Measurements from ENCODE around the gene POLR3K.

POLR3K gene

DNA sequence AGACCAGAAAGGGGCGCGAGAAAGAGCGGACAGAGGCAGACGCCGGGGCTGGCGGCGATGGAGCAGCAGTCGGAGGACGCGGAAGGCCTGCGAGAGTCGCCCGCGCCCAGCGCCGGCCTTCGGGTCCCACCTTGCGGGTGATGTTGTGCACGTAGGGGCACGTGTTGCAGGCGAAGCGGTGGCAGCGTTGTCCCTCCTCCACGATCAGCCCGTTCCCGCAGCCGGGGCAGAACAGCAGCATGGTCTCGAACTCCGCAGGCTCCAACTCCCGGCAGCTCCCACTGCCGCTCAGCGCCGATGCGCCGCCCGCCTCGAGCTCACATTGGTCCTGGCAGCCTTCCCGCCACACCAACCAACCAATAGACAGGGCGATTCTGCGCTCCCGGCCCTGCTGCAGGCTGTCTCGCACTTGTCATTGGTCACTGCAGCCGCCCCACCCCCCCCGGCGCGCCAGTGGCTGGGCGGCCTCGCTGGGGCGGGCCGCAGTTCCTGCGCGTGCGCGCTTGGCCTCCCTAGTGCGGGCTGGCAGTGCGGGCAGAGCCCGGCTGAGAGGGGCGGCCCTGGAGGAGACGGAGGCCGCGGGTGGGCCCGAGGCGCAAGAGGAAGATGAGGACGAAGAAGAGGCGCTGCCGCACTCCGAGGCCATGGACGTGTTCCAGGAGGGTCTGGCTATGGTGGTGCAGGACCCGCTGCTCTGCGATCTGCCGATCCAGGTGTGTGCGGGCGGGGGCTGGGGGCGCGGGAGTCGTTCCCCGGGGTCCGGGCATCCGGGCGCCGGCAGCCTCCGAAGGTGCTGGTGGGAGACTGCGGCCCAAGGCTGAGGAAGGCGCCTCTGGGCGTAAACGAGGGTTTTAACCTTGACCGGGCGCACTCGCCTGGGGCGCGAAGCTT, at the start of gene POLR3K, which contains the start of gene SNRNP25:
Gene POLR3K, minus strand, starts transcription at position 263 of the 891 bp plus-strand sequence. Its CDS starts 22 bp downstream, at position 241.
Gene SNRNP25, plus strand, starts transcription at position 483 of the 891 bp plus-strand sequence. Its CDS starts 189 bp downstream, at position 672.
- peak; percentile 97 to 99 for DNase-seq (ENCODE audit: low read depth in 2 of 2)

DNA sequence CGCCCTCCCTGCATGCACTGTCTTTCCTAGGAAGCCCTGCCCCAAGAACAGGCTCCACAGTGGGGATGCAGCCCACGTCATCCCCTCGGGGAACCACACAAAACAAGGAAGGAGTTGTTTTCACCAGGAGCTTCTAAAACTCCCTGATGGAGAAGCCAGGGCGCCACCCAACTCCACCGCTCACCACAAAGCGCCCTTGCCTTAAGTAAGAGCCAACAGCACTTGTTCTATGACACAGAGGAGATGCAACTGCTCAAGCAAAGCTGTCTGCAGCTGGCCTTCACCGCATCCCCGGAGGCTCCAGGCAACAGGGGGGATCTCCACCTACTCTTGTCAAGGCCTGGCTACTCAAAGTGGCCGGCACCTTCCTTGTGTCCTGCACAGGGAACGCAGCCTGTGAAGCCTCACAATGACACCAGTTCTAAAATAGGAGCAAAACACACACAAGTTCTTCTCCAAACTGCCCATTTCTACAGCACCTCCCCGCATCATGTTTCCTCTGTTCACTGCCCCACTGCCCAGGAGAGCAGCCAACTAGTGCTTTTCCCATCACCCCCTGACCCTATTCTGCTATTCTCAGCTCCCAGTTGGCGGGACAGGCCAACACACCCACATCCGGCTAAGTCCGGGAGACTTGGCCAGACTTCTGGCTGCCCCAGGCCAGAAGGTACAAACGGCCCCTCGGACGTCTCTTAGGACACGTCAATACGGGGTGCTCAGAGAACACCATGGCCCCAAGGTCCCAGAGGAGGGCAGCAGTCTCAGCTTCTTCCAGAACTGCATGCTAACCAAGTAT, 48.9 kb upstream of the POLR3K start:
- DNase-seq (ENCODE audit: low read depth in 2 of 2) = no peak

DNA sequence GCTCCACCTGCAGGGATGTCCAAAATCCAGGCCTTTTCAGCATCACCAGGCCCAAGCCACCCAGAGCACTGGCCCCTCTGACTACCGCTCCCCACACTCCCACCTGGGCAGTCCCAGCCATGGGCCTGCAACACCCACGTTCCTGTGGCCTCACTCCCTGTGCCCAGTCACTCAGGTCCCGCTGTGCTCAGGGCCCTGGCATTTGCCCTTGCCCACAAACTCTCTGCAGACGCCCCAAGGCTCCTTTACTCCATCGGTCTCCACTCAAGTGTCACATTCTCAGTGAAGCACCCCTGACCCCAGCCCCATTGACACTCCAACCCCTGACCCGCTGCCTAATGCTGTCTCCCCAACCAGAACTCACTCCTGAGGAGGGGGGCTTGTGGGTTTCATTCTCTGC, 48.2 kb upstream of the POLR3K start:
- DNase-seq (ENCODE audit: low read depth in 2 of 2) = no peak

DNA sequence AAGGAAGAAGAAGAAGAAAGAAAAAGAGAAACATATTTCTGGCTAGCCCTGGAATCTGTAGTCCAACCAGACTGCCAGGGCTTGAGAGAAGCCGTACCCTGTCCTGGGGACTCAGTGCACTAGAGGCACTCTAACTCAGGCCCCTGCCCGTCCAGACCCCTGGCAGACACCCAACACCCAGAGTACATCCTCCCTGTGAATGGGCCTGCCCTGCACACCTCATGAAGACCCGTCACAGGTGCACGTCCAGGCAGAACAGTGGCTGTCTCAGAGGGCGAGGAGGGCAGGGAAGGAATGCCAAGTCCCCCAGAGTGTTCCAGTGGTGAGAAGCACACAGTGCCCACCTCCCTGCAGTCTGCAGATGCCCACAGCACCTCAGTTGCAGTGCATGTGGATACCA, 47.6 kb upstream of the POLR3K start:
- no peak for DNase-seq (ENCODE audit: low read depth in 2 of 2)

DNA sequence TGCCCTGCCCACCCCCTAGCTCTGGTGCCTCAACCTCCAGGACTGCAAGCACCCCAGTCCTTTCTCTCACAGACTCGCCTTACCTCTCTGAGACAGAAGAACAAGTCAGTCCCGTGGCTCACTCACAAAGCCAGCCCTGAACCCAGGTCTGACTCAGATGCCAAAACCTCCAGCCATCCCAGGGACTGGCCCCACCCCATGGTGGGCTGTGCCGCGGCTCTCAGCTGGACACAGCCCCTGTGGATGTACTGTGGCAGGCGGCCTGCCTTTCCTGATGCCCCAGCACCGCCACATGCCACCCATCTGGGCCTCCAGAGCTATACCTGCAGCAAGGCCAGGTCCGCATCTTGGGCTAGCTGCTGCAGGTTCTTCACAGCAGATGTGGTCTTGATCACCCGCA, 44.4 kb upstream of the POLR3K start:
- no peak for DNase-seq (ENCODE audit: low read depth in 2 of 2)

DNA sequence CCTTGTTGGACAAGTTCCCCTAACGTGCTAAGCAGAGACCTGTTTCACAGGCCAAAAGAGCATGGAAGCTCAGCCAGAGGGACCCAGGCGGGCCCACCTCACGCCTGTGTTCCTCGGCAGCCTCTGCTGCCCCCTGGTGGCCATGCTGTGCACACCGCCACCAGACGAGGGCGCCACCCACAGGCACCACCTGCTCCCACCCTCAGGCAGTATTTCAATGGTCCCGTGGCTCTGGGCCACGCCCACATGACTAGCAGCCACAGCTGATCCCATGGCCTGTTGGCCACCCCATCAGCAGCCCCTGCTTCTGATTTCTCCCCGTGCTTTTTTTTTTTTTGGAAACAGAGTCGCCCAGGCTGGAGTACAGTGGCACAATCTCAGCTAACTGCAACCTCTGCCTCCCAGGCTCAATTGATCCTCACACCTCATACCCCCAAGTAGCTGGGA, 43.5 kb upstream of the POLR3K start:
- DNase-seq (ENCODE audit: low read depth in 2 of 2) = peak; percentile 75 to 88

DNA sequence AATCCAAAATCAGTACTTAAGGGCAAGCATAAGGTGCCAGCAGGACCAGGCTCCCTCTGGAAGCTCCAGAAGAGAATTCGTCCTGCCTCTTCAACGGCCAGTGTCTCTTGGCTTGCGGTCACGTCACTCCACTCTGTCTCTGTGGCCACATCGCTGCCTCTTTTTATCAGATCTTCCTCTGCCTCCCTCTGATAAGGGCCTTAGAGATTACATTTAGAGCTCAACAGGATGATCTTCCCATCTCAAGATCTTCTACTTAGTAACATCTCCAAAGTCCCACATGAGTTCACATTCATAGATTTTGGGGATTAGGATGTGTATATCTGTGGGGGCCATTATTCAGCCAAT, 41.5 kb upstream of the POLR3K start:
- DNase-seq (ENCODE audit: low read depth in 2 of 2) = no peak

DNA sequence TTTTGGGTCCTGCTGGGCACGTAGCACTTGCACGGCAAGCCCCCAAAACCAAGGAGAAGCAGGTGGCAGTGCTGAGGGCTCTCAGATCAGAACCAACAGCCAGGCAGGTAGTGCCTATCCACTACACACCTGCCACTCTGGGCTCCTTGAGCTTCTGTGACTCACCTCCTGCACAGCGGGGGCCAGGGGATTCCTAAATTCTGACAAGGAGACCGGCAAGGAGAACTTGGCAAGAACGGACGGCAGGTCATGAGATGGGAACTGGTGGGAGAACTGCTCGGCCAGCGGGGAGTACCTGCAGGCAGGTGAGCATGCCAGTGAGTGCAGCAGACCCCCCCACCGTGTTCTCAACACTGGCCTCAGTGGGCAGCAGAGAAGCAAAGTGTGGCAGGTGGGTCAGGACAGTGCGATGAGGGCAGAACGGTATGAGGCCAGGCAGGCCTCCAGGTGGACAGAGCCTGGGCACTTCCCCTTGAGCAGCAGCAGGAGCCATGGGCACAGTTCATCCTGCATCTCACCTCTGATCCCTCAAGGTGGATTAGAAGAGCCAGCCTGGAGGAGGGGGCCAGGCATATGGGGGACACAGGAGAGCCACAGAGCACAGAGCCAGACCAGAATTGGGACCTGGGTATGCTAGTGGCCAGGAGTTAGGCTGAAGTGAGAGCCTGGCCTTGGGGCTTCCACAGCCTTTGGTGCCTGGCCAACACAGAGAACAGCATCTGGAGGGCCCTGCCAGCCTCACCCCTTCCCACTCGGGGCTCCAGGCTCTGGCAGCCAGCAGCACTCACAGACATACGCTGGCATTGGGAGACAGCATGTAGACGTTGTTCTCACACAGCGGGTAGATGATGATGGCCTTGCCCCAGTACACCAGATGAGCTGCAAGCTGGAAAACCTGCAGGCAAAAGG, 39.3 kb upstream of the POLR3K start:
- no peak for DNase-seq (ENCODE audit: low read depth in 2 of 2)

DNA sequence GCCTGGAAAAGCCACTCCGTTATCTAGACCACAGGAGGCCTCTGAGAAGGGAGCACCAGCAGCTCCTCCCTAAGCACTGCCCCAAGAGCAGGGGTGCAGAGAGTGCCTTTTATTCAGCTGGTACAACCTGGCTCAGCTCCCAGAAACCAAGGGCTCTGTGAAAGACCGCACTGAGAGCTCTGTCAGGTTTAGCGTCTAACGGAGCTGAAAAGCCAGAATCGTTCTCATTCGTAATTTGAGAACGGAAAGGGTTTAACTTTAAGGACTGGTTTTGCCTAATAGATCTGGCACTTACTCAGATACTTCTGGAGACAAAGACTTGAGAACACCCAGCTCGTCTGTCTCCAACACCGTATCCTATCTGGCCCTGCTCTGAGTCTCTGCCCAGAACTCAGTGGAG, 38.1 kb upstream of the POLR3K start:
- DNase-seq (ENCODE audit: low read depth in 2 of 2) = no peak

DNA sequence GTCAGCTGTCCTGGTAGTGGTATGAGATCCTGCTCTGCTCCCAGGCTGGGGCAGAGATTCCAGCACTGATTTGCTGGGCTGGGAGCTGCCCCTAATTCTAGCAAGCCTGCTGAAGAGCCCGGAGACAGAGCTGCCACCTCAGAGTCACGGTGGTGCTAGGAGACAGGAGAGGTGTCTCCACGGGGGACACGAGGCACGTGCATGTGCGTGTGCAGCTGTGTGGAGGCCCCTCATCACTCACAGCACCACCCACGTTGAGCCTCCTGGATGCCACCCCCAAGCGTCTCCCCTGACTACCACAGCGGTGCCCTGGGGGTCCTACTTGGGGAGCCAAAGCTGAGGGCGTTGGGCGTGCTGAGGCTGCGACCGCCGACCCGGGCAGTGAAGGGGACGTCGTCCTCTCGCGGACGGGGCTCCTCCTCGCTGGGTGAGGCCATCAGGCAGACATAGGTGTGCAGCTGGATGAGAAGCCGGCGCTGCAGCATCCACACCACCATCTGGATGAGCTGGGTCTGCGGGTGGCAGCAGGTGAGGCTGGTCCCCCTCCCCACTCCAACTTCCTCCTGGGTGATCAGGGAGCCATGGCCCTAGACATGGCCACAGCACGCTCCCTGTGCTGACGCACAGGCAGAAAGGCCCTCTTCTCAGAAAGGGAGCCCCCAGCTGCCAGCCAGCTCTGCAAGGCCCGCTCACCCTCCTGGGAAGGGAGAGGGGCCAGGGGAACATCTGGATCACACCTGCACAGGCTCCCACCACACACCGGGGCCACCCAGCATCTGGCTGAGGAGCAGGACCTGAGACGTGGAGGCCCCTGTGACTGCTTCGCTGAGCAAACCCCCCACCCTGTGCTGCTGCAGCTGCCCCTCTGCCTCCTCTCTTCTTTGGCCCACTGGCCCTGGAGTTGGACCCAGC, 36.2 kb upstream of the POLR3K start:
- no peak for DNase-seq (ENCODE audit: low read depth in 2 of 2)

DNA sequence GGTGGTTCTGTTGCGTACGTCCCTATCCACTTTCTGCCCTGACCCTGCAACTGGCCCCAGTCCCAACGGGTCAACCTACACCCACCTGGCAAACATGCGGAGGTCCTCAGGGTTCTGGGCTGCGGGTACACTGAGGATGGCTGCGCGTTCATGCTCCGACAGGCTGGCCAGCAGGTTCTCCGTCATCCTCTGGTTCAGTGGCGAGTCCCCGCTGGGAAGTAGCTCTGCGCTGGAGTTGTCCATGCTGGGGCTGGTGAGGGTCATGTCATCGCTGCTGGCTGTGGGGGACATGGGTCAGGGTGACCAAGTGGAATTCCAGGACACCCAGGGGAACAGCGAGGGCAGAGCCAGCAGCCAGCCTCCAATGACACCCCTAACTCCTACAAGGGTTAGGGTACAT, 35.2 kb upstream of the POLR3K start:
- no peak for DNase-seq (ENCODE audit: low read depth in 2 of 2)

DNA sequence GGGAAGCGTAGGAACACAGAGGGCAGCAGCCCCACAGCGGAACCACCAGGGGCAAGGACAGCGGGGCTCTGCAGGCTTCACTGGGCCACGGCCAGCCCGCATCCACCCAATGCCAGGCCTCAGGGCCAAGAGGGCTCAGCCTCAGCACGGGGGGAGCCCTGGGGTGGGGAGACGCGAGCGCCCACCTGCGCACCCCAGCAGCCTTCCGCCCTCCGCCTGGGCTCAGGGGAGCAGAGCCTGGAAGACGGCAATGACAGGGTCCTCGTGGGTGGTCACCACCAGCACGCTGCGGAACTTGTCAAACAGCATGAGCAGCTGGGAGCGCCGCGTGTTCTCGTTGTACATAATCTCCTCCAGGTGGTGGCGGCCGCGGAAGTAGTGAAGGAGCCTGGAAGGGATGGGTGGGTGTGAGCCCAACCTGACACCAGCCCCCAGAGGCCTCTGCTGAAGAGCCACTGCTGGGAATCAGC, 33.1 kb upstream of the POLR3K start:
- DNase-seq (ENCODE audit: low read depth in 2 of 2) = no peak

DNA sequence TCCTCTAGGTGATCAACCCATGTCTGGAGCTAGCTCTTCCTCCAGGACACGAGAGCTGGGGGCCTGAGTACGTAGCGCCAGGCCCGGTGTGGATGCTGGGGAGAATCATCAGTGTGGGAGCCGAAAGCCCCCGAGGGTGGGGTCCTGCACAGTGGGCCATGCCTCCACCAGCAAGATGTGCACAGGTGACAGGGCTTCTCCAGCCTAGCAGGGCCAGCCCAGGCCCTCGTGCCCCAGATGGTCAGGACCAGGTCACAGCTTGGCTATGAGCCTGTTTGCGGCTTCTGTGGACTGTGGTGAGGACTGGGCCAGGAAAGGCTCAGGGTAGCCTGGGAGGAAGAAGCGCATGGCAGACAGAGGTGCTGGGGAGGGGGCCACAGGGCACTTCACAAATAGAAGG, 32.5 kb upstream of the POLR3K start:
- no peak for DNase-seq (ENCODE audit: low read depth in 2 of 2)

DNA sequence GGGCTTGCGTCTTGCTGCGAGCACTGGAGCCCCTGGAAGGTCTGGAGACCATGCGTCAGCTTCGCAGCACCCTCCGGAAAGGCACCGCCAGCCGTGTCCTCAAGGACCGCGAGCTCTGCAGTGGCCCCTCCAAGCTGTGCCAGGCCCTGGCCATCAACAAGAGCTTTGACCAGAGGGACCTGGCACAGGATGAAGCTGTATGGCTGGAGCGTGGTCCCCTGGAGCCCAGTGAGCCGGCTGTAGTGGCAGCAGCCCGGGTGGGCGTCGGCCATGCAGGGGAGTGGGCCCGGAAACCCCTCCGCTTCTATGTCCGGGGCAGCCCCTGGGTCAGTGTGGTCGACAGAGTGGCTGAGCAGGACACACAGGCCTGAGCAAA, 32.0 kb upstream of the POLR3K start:
- DNase-seq (ENCODE audit: low read depth in 2 of 2) = no peak

DNA sequence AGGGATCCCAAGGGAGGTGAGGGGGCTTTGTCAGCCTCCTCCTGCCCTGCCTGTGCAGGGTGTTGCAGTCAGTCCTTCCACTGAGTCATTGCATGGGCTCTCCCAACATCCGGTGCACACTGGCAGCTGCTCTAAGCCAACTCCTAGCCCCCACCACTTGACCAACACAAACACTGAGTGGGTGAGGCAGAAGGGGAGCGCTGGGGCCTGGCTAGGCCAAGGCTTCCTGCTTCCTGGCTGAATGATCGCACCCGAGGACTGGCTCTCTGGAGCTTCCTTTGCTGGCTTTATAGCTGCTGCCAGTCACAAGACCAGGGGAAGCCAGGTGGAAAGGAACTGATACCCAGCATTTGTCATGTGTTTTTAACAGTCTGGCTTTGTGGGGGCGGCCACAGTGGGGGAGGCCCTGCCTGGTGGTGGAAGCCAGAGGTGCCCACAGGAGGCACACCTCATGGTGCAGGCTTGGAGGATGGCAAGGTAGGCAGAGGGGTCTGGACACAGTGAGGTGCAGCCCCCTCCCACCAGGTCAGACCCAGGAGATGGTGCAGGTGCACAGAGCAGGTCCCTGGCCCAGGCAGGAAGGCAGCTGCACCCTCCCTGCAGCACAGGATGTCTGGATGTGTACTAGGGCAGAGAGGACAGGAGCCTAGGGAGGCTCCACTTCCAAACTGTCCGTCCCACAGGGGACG, 31.5 kb upstream of the POLR3K start:
- peak; percentile 54 for DNase-seq (ENCODE audit: low read depth in 2 of 2)

DNA sequence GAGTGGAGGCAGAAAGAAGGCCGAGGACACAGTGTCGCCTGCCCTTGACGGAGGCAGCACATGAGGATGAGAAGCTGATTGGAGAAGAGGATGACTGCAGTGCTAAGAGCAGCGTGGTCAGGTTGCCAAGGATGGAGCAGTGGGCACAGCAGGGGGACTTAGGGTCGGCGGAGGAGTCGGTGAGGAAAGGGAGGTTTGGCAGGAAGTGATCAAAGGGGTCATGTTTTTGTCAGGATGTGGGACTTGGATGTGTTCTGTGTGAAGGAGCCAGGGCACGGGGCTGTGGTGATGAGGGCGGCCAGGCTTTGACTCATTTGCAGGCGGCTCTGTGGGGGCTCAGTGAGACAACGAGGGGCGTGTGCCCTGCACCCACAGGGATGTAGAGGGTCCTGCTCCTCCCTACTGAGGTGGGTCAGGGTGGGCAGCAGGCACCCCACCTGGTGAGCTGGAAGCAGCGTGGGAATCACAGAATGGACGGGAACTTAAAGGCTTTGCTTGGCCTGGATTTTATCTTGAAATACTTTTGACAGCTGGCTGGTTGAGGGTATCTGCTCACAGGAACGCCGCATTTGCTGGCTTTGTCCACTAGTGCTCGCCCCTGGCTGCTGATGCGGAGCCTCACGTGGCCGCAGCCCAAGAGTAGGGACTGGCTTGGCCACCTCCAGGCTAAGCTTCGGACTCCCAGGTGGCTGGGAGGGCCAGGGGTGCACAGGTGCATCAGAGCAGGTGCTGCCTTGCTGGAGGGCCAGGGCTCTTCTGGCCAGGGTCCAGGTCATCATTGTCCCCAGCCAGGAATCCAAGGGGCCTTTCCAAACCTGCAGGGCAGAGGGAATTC, 30.6 kb upstream of the POLR3K start:
- no peak for DNase-seq (ENCODE audit: low read depth in 2 of 2)

DNA sequence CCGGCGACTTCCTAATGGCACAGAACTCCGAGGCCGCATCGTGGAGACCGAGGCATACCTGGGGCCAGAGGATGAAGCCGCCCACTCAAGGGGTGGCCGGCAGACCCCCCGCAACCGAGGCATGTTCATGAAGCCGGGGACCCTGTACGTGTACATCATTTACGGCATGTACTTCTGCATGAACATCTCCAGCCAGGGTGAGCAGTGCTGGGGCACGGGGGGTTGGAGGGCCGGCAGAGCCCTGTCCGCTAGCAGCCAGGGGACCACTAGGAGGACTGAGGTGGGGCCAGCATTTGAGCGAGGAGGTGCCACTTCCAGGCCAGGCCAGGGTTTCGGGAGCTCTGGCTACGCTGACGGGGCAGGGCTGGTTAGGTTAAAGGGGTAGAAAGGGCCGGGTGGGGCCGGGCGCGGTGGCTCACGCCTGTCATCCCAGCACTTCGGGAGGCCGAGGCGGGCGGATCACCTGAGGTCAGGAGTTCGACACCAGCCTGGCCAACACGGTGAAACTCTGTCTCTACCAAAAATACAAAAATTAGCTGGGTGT, 29.7 kb upstream of the POLR3K start:
- DNase-seq (ENCODE audit: low read depth in 2 of 2) = no peak

DNA sequence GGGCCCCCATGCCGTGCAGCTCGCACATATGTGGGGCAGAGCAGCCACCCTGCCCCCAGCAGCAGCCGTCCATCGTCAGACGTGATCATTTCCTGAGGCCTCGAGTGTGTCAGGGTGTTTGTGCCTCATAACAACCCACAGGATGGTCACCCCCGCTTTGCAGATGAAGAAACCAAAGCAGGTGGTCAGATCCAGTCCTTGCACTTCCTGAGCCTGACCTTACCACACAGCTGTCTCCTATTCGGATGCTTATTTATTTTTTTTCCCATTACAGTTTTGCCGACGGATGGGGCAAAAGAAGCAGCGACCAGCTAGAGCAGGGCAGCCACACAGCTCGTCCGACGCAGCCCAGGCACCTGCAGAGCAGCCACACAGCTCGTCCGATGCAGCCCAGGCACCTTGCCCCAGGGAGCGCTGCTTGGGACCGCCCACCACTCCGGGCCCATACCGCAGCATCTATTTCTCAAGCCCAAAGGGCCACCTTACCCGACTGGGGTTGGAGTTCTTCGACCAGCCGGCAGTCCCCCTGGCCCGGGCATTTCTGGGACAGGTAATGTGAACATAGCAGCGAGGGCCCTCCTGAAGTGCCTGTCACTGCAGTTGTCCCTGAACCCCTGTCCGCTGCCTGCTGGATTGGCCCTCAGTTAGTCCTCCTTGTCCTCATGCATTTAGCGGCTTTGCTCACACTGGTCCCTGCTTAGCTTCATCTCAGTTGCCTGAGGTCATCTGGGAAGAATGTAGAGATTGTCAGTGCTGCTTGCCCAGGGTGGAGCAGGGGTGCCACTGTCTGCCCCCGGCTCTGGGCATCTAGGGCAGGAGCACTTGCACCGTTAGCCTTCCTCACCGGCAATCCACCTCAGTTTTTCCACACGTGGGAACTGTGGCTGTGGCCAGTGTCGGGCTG, 26.0 kb upstream of the POLR3K start:
- DNase-seq (ENCODE audit: low read depth in 2 of 2) = no peak

Measured in stimulated activated CD4-positive, alpha-beta T cell treated with anti-CD3 and anti-CD28 coated beads, Interleukin-15, amount 100 ng/mL, for 48 hours (primary cell).